Trophoblast cell (in vitro differentiated cells and primary cell): ENCODE results near the gene KCNMA1.
A peak's percentile ranks its signal among the peaks of the same experiment; 100 is the strongest.

Experiments
- DNase-seq, 2 donors: peaks; one replicate each; pipeline ENCODE4 v3.0.0-alpha.2; 2016
- H2AFZ ChIP-seq: 2 replicates; pipeline ENCODE4 v1.6.1; 2013; ENCODE audit warnings: low read length, moderate library complexity, mild to moderate bottlenecking; ENCODE audit not compliant: insufficient read depth, poor library complexity
- H2AK5ac ChIP-seq: 2 replicates; pipeline ENCODE4 v1.6.1; 2013; ENCODE audit warnings: mild to moderate bottlenecking, low read length
- H2BK120ac ChIP-seq: 2 replicates; pipeline ENCODE4 v1.6.1; 2013; ENCODE audit warnings: low read length, mild to moderate bottlenecking, moderate library complexity; ENCODE audit not compliant: insufficient read depth, poor library complexity
- H2BK12ac ChIP-seq: 2 replicates; pipeline ENCODE4 v1.6.1; 2013; ENCODE audit warnings: mild to moderate bottlenecking, low read length, moderate library complexity
- H2BK5ac ChIP-seq: 2 replicates; pipeline ENCODE4 v1.6.1; 2013; ENCODE audit warnings: low read length, low read depth, moderate library complexity, mild to moderate bottlenecking; ENCODE audit not compliant: poor library complexity
- H3K14ac ChIP-seq: 2 replicates; pipeline ENCODE4 v1.6.1; 2013; ENCODE audit warnings: mild to moderate bottlenecking, low read length
- H3K18ac ChIP-seq: 2 replicates; pipeline ENCODE4 v1.6.1; 2013; ENCODE audit warnings: mild to moderate bottlenecking, low read length
- H3K23ac ChIP-seq: 2 replicates; pipeline ENCODE4 v1.6.1; 2013; ENCODE audit warnings: low read length
- H3K27ac ChIP-seq: 2 replicates; pipeline ENCODE4 v1.5.1; 2013; ENCODE audit warnings: low read depth, mild to moderate bottlenecking, inconsistent platforms, low read length, moderate library complexity
- H3K27me3 ChIP-seq: 2 replicates; pipeline ENCODE4 v1.6.1; 2013; ENCODE audit warnings: inconsistent platforms, mild to moderate bottlenecking, low read length, moderate library complexity; ENCODE audit not compliant: insufficient read depth
- H3K36me3 ChIP-seq, 2 experiments: 1 replicate in 1 of 2; 2 replicates in 1 of 2; pipeline ENCODE4 v1.6.1; 2013; ENCODE audit warnings: low read length in 2 of 2, mild to moderate bottlenecking in 2 of 2, moderate library complexity in 1 of 2; ENCODE audit not compliant: insufficient read depth in 2 of 2, control insufficient read depth in 1 of 2
- H3K4ac ChIP-seq: 2 replicates; pipeline ENCODE4 v1.6.1; 2013; ENCODE audit warnings: low read depth, mild to moderate bottlenecking, low read length, moderate library complexity
- H3K4me1 ChIP-seq, 2 experiments: 1 replicate in 1 of 2; 2 replicates in 1 of 2; pipeline ENCODE4 v1.6.1; 2013; ENCODE audit warnings: low read length in 2 of 2, mild to moderate bottlenecking in 2 of 2, moderate library complexity in 1 of 2; ENCODE audit not compliant: insufficient read depth in 2 of 2, control insufficient read depth in 1 of 2
- H3K4me2 ChIP-seq: 2 replicates; pipeline ENCODE4 v1.6.1; 2013; ENCODE audit warnings: inconsistent platforms, mild to moderate bottlenecking, low read length, moderate library complexity
- H3K4me3 ChIP-seq: 2 replicates; pipeline ENCODE4 v1.5.1; 2013; ENCODE audit warnings: mild to moderate bottlenecking, low read depth, low read length, inconsistent platforms
- H3K79me1 ChIP-seq: one replicate; pipeline ENCODE4 v1.6.1; 2013; ENCODE audit warnings: low read length
- H3K79me2 ChIP-seq: 2 replicates; pipeline ENCODE4 v1.6.1; 2013; ENCODE audit warnings: low read length, mild to moderate bottlenecking; ENCODE audit not compliant: control insufficient read depth, insufficient read depth, poor library complexity
- H3K9ac ChIP-seq: 2 replicates; pipeline ENCODE4 v1.6.1; 2013; ENCODE audit warnings: mild to moderate bottlenecking, low read length
- H3K9me3 ChIP-seq: 2 replicates; pipeline ENCODE4 v1.6.1; 2013; ENCODE audit warnings: low read depth, mild to moderate bottlenecking, control low read depth, inconsistent platforms, low read length; ENCODE audit not compliant: insufficient read depth
- H4K12ac ChIP-seq: 2 replicates; pipeline ENCODE4 v1.6.1; 2013; ENCODE audit warnings: low read depth, mild to moderate bottlenecking, low read length, moderate library complexity
- H4K8ac ChIP-seq: 2 replicates; pipeline ENCODE4 v1.6.1; 2013; ENCODE audit warnings: low read depth, mild to moderate bottlenecking, low read length, moderate library complexity
- H4K91ac ChIP-seq: one replicate; pipeline ENCODE4 v1.6.1; 2013; ENCODE audit warnings: low read depth, mild to moderate bottlenecking, low read length, moderate library complexity
- WGBS: extraction: QIAGEN DNeasy Blood & Tissue Kit; methylation state at CpG from one replicate; pipeline ENCODE4 v1.1.7; 2013; ENCODE audit warnings: missing lambda C conversion rate; ENCODE audit not compliant: insufficient read length, insufficient coverage; ENCODE audit errors: extremely low coverage; 5-methylcytosine and 5-hydroxymethylcytosine counted together

The KCNMA1 gene

DNA sequence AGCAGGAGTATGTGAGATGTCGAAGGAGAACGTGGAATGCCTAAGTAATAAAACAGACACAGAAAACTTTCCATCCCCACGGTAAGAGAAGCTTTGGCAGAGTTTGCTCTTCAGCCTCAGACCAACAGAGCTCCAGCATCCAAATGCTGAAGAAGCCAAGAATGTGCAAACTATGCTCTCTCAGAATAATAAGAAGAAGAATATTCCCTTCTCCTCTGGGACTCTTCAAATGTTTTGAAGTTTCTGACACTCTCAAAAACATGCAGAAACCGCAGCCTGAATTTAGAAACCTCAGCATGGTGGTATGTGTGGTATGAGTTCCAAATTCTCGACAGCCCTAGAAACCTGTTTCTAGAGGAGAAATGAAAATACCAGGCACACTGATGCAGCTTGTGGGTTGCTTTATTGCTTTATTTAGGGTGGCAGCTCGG is 113.3 kb downstream of the KCNMA1 start:
- no peak overlapping the region for H3K9ac ChIP-seq
- H2BK5ac ChIP-seq: no peak overlapping the region
- H3K36me3 ChIP-seq: peaks cover 5 to 9% of the 10 kb centered on the region in 2 experiments
- no peak overlapping the region for H2BK120ac ChIP-seq
- no peak overlapping the region for H3K4ac ChIP-seq
- peak overlapping the region; percentile 63 for H4K91ac ChIP-seq
- H4K12ac ChIP-seq: no peak overlapping the region
- H3K27me3 ChIP-seq: no peaks in the 10 kb centered on the region
- peak overlapping the region; percentile 45 for H3K4me2 ChIP-seq
- no peak overlapping the region for H2AK5ac ChIP-seq
- peak; percentile 50 to 78 for DNase-seq
- peaks cover 5% of the 10 kb centered on the region for H3K79me2 ChIP-seq
- peaks cover 6% of the 10 kb centered on the region for H3K9me3 ChIP-seq
- H2AFZ ChIP-seq: no peak overlapping the region
- peaks cover 16% of the 10 kb centered on the region for H3K79me1 ChIP-seq
- no CpG with 5 or more reads among the region's 6 CpGs for WGBS
- H3K4me1 ChIP-seq: peaks cover 21 to 33% of the 10 kb centered on the region in 2 experiments
- H3K4me3 ChIP-seq: no peak overlapping the region
- no peak overlapping the region for H2BK12ac ChIP-seq
- no peak overlapping the region for H4K8ac ChIP-seq
- peak overlapping the region; percentile 85 for H3K27ac ChIP-seq
- H3K23ac ChIP-seq: no peak overlapping the region
- H3K14ac ChIP-seq: no peak overlapping the region
- no peak overlapping the region for H3K18ac ChIP-seq

DNA sequence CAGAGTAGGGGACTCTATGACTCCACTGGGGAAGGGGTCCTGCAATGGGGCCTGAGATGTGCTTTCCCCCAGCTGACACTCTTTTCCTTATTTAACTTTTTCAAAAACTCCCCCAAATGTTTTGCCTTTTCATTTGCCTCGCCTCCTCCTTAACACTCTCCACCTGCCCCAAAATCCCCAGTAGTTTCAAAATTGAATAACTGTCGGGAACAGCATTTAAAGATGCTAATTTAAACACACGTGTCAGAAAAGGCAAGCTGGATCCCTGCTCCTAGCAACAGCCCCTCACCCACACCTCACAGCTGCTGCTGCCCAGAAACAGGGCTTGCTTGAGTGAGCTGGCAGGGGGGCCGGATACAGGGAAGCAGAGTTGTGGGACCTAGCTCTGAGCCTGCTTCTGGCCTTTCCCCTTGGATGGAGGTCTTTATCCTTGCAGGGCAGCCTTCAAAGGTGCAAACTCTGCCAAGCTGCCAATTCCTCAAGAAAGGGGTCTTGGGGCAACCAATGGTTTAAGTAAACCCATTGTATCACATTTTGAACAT is 115.3 kb downstream of the KCNMA1 start:
- WGBS: 100% methylated on average over 1 of the region's 4 CpGs
- Histone ChIP-seq H4K12ac (no peak overlapping the region), H3K36me3 (peaks cover 5 to 7% of the 10 kb centered on the region in 2 experiments), H3K9ac (no peak overlapping the region), H3K18ac (no peak overlapping the region), H3K4ac (no peak overlapping the region), H3K4me2 (no peak overlapping the region), H2BK5ac (no peak overlapping the region), H3K4me1 (peaks cover 20 to 35% of the 10 kb centered on the region in 2 experiments), H3K23ac (no peak overlapping the region), H3K79me2 (peaks cover 3% of the 10 kb centered on the region), H2BK120ac (no peak overlapping the region), H4K91ac (no peak overlapping the region), H2AK5ac (no peak overlapping the region), H3K4me3 (no peak overlapping the region), H3K79me1 (peaks cover 17% of the 10 kb centered on the region), H3K9me3 (peaks cover 6% of the 10 kb centered on the region), H2AFZ (no peak overlapping the region), H3K27ac (no peak overlapping the region), H3K27me3 (no peaks in the 10 kb centered on the region), H4K8ac (no peak overlapping the region), H2BK12ac (no peak overlapping the region), H3K14ac (peak overlapping the region; percentile 23)
- DNase-seq: no peak

DNA sequence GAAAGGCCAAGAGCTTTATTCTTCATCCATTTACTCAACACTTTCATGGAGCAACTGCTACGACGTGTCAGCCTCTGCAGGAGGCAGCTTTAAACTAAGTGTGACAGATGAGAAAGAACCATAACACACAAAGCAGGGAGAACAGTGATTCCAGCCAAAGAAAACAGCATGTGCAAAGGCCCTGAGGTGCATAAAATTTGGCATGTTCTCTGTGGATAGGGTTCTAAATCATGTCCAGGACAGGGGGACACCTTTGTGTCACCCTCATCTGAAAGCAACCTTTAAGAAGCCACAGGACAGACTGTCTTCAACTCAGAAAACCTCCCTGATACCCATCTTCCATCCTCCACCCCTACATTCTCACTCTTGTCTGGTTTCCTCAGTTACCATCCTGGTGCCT is 116.6 kb downstream of the KCNMA1 start:
- H3K18ac ChIP-seq: no peak overlapping the region
- H3K79me2 ChIP-seq: no peaks in the 10 kb centered on the region
- H2AFZ ChIP-seq: no peak overlapping the region
- H2BK5ac ChIP-seq: no peak overlapping the region
- no peak overlapping the region for H3K23ac ChIP-seq
- peaks cover 5 to 9% of the 10 kb centered on the region in 2 experiments for H3K36me3 ChIP-seq
- WGBS: no CpG with 5 or more reads among the region's 2 CpGs
- no peak overlapping the region for H3K4ac ChIP-seq
- H4K91ac ChIP-seq: no peak overlapping the region
- no peak overlapping the region for H3K4me2 ChIP-seq
- H3K27me3 ChIP-seq: no peaks in the 10 kb centered on the region
- H2BK12ac ChIP-seq: no peak overlapping the region
- peaks cover 6% of the 10 kb centered on the region for H3K9me3 ChIP-seq
- H3K27ac ChIP-seq: no peak overlapping the region
- no peak overlapping the region for H4K12ac ChIP-seq
- H2BK120ac ChIP-seq: no peak overlapping the region
- no peak overlapping the region for H3K14ac ChIP-seq
- H4K8ac ChIP-seq: no peak overlapping the region
- no peak overlapping the region for H2AK5ac ChIP-seq
- no peak overlapping the region for H3K9ac ChIP-seq
- H3K79me1 ChIP-seq: peaks cover 14% of the 10 kb centered on the region
- H3K4me1 ChIP-seq: peaks cover 23 to 42% of the 10 kb centered on the region in 2 experiments
- DNase-seq: no peak
- H3K4me3 ChIP-seq: no peak overlapping the region

DNA sequence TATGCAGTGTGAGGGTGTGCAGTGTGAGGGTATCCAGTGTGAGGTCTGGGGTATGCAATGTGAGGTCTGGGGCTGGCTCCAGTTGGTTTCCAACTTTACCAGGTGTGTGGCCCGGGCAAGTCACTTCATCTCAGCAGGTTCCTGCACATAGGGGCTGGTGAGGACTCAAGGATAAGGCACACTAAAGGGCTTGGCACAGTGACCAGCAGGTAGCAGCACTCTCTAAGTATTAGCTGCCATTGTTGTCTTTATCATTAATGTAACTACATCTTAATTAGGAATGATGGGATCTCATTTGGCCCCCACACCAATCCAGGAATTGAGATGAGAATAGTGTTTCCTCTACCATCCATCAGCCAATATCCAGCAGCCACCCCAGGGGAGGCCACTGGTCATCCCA is 117.3 kb downstream of the KCNMA1 start:
- H3K4me1 ChIP-seq: peaks cover 21 to 42% of the 10 kb centered on the region in 2 experiments
- H4K91ac ChIP-seq: no peak overlapping the region
- peaks cover 6% of the 10 kb centered on the region for H3K9me3 ChIP-seq
- H4K12ac ChIP-seq: no peak overlapping the region
- no peak overlapping the region for H2BK12ac ChIP-seq
- no peak for DNase-seq
- no peak overlapping the region for H2AFZ ChIP-seq
- H3K4me2 ChIP-seq: no peak overlapping the region
- H3K4me3 ChIP-seq: peak overlapping the region; percentile 8
- no peak overlapping the region for H2BK120ac ChIP-seq
- H3K79me1 ChIP-seq: peaks cover 12% of the 10 kb centered on the region
- H3K27ac ChIP-seq: no peak overlapping the region
- H3K36me3 ChIP-seq: peaks cover 5 to 9% of the 10 kb centered on the region in 2 experiments
- H3K27me3 ChIP-seq: no peaks in the 10 kb centered on the region
- peaks cover 2% of the 10 kb centered on the region for H3K79me2 ChIP-seq
- no peak overlapping the region for H3K18ac ChIP-seq
- no peak overlapping the region for H2BK5ac ChIP-seq
- no peak overlapping the region for H4K8ac ChIP-seq
- no peak overlapping the region for H2AK5ac ChIP-seq
- H3K23ac ChIP-seq: no peak overlapping the region
- WGBS: no CpG with 5 or more reads among the region's 1 CpG
- H3K4ac ChIP-seq: no peak overlapping the region
- no peak overlapping the region for H3K9ac ChIP-seq
- H3K14ac ChIP-seq: no peak overlapping the region
